Breast epithelium (tissue), 3 donors: ENCODE data around the gene ZSWIM1.

Source experiments
- POLR2AphosphoS5 ChIP-seq, 3 donors: sonication (generic); formaldehyde crosslinking; IDR thresholded peaks; one replicate each; pipeline ENCODE4 v1.6.1; 2017; ENCODE audit warnings: antibody characterized with exemption in 3 of 3
- TF ChIP-seq, protein P1 (sequence below), 3 donors: fragments of 450-650 bp; IDR thresholded peaks; one replicate each; pipeline ENCODE4 v1.5.1; 2016 to 2017; ENCODE audit warnings: antibody characterized with exemption in 3 of 3, mild to moderate bottlenecking in 3 of 3, moderate library complexity in 3 of 3

GRCh38 chr20:45918182-45918737 lies 37.2 kb downstream of the ZSWIM1 start:
- no peak for TF ChIP-seq POLR2AphosphoS5 (IDR thresholded peaks at IDR 0.05)
- TF ChIP-seq, protein P1, sequence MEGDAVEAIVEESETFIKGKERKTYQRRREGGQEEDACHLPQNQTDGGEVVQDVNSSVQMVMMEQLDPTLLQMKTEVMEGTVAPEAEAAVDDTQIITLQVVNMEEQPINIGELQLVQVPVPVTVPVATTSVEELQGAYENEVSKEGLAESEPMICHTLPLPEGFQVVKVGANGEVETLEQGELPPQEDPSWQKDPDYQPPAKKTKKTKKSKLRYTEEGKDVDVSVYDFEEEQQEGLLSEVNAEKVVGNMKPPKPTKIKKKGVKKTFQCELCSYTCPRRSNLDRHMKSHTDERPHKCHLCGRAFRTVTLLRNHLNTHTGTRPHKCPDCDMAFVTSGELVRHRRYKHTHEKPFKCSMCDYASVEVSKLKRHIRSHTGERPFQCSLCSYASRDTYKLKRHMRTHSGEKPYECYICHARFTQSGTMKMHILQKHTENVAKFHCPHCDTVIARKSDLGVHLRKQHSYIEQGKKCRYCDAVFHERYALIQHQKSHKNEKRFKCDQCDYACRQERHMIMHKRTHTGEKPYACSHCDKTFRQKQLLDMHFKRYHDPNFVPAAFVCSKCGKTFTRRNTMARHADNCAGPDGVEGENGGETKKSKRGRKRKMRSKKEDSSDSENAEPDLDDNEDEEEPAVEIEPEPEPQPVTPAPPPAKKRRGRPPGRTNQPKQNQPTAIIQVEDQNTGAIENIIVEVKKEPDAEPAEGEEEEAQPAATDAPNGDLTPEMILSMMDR (IDR thresholded peaks at IDR 0.05), result no peak
